Lower leg skin (tissue), 3 donors: ENCODE data around the gene SMCP.

Source experiments
- POLR2A ChIP-seq, 2 donors: fragments of 450-650 bp; IDR thresholded peaks; one replicate each; pipeline ENCODE4 v1.6.1; 2016 to 2017; ENCODE audit warnings: antibody characterized with exemption in 2 of 2, mild to moderate bottlenecking in 1 of 2, moderate library complexity in 1 of 2
- TF ChIP-seq, protein P1 (sequence below), 3 donors: fragments of 450-650 bp; IDR thresholded peaks; one replicate each; pipeline ENCODE4 v1.5.1; 2016; ENCODE audit warnings: antibody characterized with exemption in 3 of 3, mild to moderate bottlenecking in 3 of 3, moderate library complexity in 2 of 3

DNA sequence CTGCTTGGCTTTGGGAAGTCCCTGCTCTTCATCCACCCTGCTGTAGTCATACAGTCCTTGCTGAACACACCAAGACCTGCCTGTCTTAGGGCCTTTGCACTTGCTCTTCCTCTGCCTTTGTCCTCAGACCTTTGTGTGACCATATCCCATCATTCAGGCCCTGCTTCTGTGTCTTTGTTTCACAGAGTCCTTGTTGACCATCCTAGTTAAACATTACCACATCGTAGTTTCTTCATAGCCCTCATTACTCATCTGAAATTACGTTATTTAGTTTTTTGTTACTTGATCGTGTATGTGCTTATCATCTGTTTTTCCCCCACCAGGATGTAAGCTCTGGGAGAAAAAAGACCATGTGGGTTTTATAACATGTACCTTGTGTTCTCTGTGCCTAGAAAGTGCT is 50.5 kb downstream of the SMCP start:
- TF ChIP-seq, protein P1, sequence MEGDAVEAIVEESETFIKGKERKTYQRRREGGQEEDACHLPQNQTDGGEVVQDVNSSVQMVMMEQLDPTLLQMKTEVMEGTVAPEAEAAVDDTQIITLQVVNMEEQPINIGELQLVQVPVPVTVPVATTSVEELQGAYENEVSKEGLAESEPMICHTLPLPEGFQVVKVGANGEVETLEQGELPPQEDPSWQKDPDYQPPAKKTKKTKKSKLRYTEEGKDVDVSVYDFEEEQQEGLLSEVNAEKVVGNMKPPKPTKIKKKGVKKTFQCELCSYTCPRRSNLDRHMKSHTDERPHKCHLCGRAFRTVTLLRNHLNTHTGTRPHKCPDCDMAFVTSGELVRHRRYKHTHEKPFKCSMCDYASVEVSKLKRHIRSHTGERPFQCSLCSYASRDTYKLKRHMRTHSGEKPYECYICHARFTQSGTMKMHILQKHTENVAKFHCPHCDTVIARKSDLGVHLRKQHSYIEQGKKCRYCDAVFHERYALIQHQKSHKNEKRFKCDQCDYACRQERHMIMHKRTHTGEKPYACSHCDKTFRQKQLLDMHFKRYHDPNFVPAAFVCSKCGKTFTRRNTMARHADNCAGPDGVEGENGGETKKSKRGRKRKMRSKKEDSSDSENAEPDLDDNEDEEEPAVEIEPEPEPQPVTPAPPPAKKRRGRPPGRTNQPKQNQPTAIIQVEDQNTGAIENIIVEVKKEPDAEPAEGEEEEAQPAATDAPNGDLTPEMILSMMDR (IDR thresholded peaks at IDR 0.05) = no peak
- no peak for TF ChIP-seq POLR2A (IDR thresholded peaks at IDR 0.05)
